SK-N-SH treated with all-trans-retinoic acid at 6 μM for 48 hours (cell line): ENCODE measurements around the gene IL18R1.

Experiments
- ATAC-seq: fragments of 200-7000 bp; cut with Tn5 transposase; 3 replicates; pipeline ENCODE4 v1.9.1; 2020; ENCODE audit warnings: mild to moderate bottlenecking, moderate library complexity
- ARNTL ChIP-seq: fragments of 450-650 bp; formaldehyde crosslinking; IDR thresholded peaks from 2 replicates; pipeline ENCODE4 v1.5.0; 2020; ENCODE audit warnings: low read depth, mild to moderate bottlenecking, moderate library complexity, borderline replicate concordance
- BACH2 ChIP-seq: fragments of 250-450 bp; sonication (Bioruptor Pico); IDR thresholded peaks from 2 replicates; pipeline ENCODE4 v1.9.0; 2021; ENCODE audit warnings: mild to moderate bottlenecking, borderline replicate concordance
- CREB5 ChIP-seq: fragments of 250-450 bp; sonication (Bioruptor Pico); IDR thresholded peaks from 2 replicates; pipeline ENCODE4 v1.5.1; 2020; ENCODE audit warnings: low read depth, mild to moderate bottlenecking, moderate library complexity
- CSDC2 ChIP-seq: fragments of 250-450 bp; sonication (Bioruptor Pico); IDR thresholded peaks from 2 replicates; pipeline ENCODE4 v1.5.0; 2020; ENCODE audit warnings: mild to moderate bottlenecking, moderate library complexity
- CSRNP3 ChIP-seq: fragments of 250-450 bp; sonication (Bioruptor Pico); IDR thresholded peaks from 2 replicates; pipeline ENCODE4 v1.5.1; 2021; ENCODE audit warnings: mild to moderate bottlenecking, moderate library complexity
- ESRRG ChIP-seq: fragments of 250-450 bp; sonication (Bioruptor Pico); IDR thresholded peaks from 2 replicates; pipeline ENCODE4 v1.6.1; 2021; ENCODE audit warnings: mild to moderate bottlenecking
- GLIS3 ChIP-seq: fragments of 250-450 bp; sonication (Bioruptor Pico); IDR thresholded peaks from 2 replicates; pipeline ENCODE4 v1.5.0; 2020; ENCODE audit warnings: mild to moderate bottlenecking, moderate library complexity
- ISL1 ChIP-seq: fragments of 250-450 bp; sonication (Bioruptor Pico); IDR thresholded peaks from 2 replicates; pipeline ENCODE4 v2.1.2; 2022; ENCODE audit warnings: mild to moderate bottlenecking, moderate library complexity
- OSR1 ChIP-seq: fragments of 250-450 bp; sonication (Bioruptor Pico); IDR thresholded peaks from 2 replicates; pipeline ENCODE4 v1.8.0; 2022; ENCODE audit warnings: moderate library complexity, mild to moderate bottlenecking, inconsistent platforms
- PATZ1 ChIP-seq: fragments of 250-450 bp; sonication (Bioruptor Pico); IDR thresholded peaks from 2 replicates; pipeline ENCODE4 v1.8.0; 2020; ENCODE audit warnings: mild to moderate bottlenecking, moderate library complexity, borderline replicate concordance
- POU6F1 ChIP-seq: fragments of 250-450 bp; sonication (Bioruptor Pico); IDR thresholded peaks from 2 replicates; pipeline ENCODE4 v1.8.0; 2021; ENCODE audit warnings: low read depth, mild to moderate bottlenecking, moderate library complexity, borderline replicate concordance
- PPARA ChIP-seq: fragments of 250-450 bp; sonication (Bioruptor Pico); IDR thresholded peaks from 2 replicates; pipeline ENCODE4 v1.5.0; 2020; ENCODE audit warnings: mild to moderate bottlenecking, borderline replicate concordance
- RARB ChIP-seq: fragments of 250-450 bp; sonication (Bioruptor Pico); IDR thresholded peaks from 2 replicates; pipeline ENCODE4 v1.8.0; 2021; ENCODE audit warnings: mild to moderate bottlenecking, moderate library complexity
- SNAI2 ChIP-seq: fragments of 250-450 bp; sonication (Bioruptor Pico); IDR thresholded peaks from 2 replicates; pipeline ENCODE4 v1.5.0; 2020; ENCODE audit warnings: mild to moderate bottlenecking, moderate library complexity
- TOX ChIP-seq: fragments of 250-450 bp; sonication (Bioruptor Pico); IDR thresholded peaks from 2 replicates; pipeline ENCODE4 v1.8.0; 2021; ENCODE audit warnings: mild to moderate bottlenecking, moderate library complexity, borderline replicate concordance
- TSHZ2 ChIP-seq: fragments of 250-450 bp; sonication (Bioruptor Pico); IDR thresholded peaks from 2 replicates; pipeline ENCODE4 v1.5.0; 2020; ENCODE audit warnings: mild to moderate bottlenecking, moderate library complexity
- ZC3H10 ChIP-seq: fragments of 250-450 bp; sonication (Bioruptor Pico); IDR thresholded peaks from 2 replicates; pipeline ENCODE4 v1.5.1; 2021; ENCODE audit warnings: mild to moderate bottlenecking, moderate library complexity
- ZFP3 ChIP-seq: fragments of 250-450 bp; sonication (Bioruptor Pico); IDR thresholded peaks from 2 replicates; pipeline ENCODE4 v1.5.0; 2020; ENCODE audit warnings: mild to moderate bottlenecking, moderate library complexity
- ZNF565 ChIP-seq: fragments of 450-650 bp; formaldehyde crosslinking; conservative IDR thresholded peaks from 2 replicates; pipeline ENCODE4 v1.5.0; 2020; ENCODE audit warnings: low read depth, mild to moderate bottlenecking, moderate library complexity
- ZNF70 ChIP-seq: fragments of 450-650 bp; formaldehyde crosslinking; IDR thresholded peaks from 2 replicates; pipeline ENCODE4 v1.5.0; 2020; ENCODE audit warnings: mild to moderate bottlenecking, moderate library complexity
- ZNF8 ChIP-seq: fragments of 450-650 bp; formaldehyde crosslinking; IDR thresholded peaks from 2 replicates; pipeline ENCODE4 v1.5.0; 2020; ENCODE audit warnings: mild to moderate bottlenecking, moderate library complexity

Gene IL18R1

GRCh38 chr2:102428573-102428972 is 73.0 kb downstream of the IL18R1 start:
- no peak for TF ChIP-seq PATZ1 (CRISPR knock-in tag)
- no peak for TF ChIP-seq BACH2 (CRISPR knock-in tag)
- TF ChIP-seq ESRRG (CRISPR knock-in tag), result no peak
- no peak for TF ChIP-seq CSDC2
- no peak for TF ChIP-seq RARB (CRISPR knock-in tag)
- TF ChIP-seq ARNTL (CRISPR knock-in tag), result no peak
- TF ChIP-seq TOX, result no peak
- no peak for TF ChIP-seq CSRNP3
- no peak for TF ChIP-seq GLIS3 (CRISPR knock-in tag)
- no peak for TF ChIP-seq PPARA (CRISPR knock-in tag)
- no peak for TF ChIP-seq ZNF8
- TF ChIP-seq OSR1, result no peak
- TF ChIP-seq ZC3H10 (CRISPR knock-in tag), result no peak
- no peak for TF ChIP-seq POU6F1 (CRISPR knock-in tag)
- TF ChIP-seq ZNF565, result no peak
- no peak for TF ChIP-seq SNAI2 (CRISPR knock-in tag)
- TF ChIP-seq ISL1, result no peak
- no peak for TF ChIP-seq ZNF70 (CRISPR knock-in tag)
- TF ChIP-seq ZFP3 (CRISPR knock-in tag), result no peak
- TF ChIP-seq, all 23 proteins: peak for 0
- no peak for ATAC-seq

GRCh38 chr2:102432386-102432785 is 76.8 kb downstream of the IL18R1 start:
- no peak for ATAC-seq
- no peak for TF ChIP-seq ESRRG (CRISPR knock-in tag)
- no peak for TF ChIP-seq ZNF565
- no peak for TF ChIP-seq RARB (CRISPR knock-in tag)
- TF ChIP-seq CSRNP3, result no peak
- TF ChIP-seq, all 23 proteins: peak for 0

GRCh38 chr2:102433973-102434654 is 78.5 kb downstream of the IL18R1 start:
- TF ChIP-seq TSHZ2 (CRISPR knock-in tag), result no peak
- no peak for TF ChIP-seq CSDC2
- no peak for TF ChIP-seq ESRRG (CRISPR knock-in tag)
- TF ChIP-seq PPARA (CRISPR knock-in tag), result no peak
- no peak for TF ChIP-seq ISL1
- TF ChIP-seq ZC3H10 (CRISPR knock-in tag), result no peak
- TF ChIP-seq ZFP3 (CRISPR knock-in tag), result no peak
- TF ChIP-seq POU6F1 (CRISPR knock-in tag), result no peak
- no peak for TF ChIP-seq BACH2 (CRISPR knock-in tag)
- no peak for TF ChIP-seq ZNF8
- no peak for TF ChIP-seq GLIS3 (CRISPR knock-in tag)
- TF ChIP-seq CREB5 (CRISPR knock-in tag), result no peak
- TF ChIP-seq CSRNP3, result no peak
- TF ChIP-seq OSR1, result no peak
- TF ChIP-seq RARB (CRISPR knock-in tag), result no peak
- TF ChIP-seq, all 23 proteins: peak for 0
- ATAC-seq, result no peak
